Mononuclear cell (primary cell): ENCODE measurements around the gene PNCK. TPM values are rescaled to one million over a fixed set of nuclear protein-coding genes. Genes with fewer than 3 reads are reported as not detected.
"Not testable (repeated sequence)": the region's sequence is repeated elsewhere in the genome, so short reads cannot be mapped to it uniquely, and the experiment has no call there.

Experiments
- H3K27me3 ChIP-seq: 2 replicates; pipeline ENCODE4 v1.6.0; 2011; ENCODE audit warnings: low read length, control low read depth; ENCODE audit not compliant: insufficient read depth
- H3K4me1 ChIP-seq: 2 replicates; pipeline ENCODE4 v1.5.1; 2011; ENCODE audit warnings: mild to moderate bottlenecking, low read length, control low read depth; ENCODE audit not compliant: insufficient read depth
- H3K4me3 ChIP-seq: 2 replicates; pipeline ENCODE4 v1.5.1; 2011; ENCODE audit warnings: mild to moderate bottlenecking, low read length, moderate library complexity
- H3K9me3 ChIP-seq: 2 replicates; pipeline ENCODE4 v1.5.1; 2011; ENCODE audit warnings: low read depth, mild to moderate bottlenecking, control low read depth, low read length
- total RNA-seq: library from RNA; depleted of rRNA; stranded (reverse); fragments of >200 nt; gene quantifications from one replicate; pipeline ENCODE4 v1.2.3, GENCODE V29; 2012

The PNCK gene
- 0.52 TPM for total RNA-seq

- H3K27me3 ChIP-seq = peaks cover 4% of the 10 kb centered on the region
- H3K4me1 ChIP-seq = no peaks in the 10 kb centered on the region
- H3K9me3 ChIP-seq = no peaks in the 10 kb centered on the region
- no peak within 1 kb of the TSS for H3K4me3 ChIP-seq
Observed at GRCh38 chrX:153673428-153674218, at the start of gene PNCK. Gene PNCK (minus strand): TSS chrX:153673813. CDS start chrX:153673076, 737 bp downstream.

DNA sequence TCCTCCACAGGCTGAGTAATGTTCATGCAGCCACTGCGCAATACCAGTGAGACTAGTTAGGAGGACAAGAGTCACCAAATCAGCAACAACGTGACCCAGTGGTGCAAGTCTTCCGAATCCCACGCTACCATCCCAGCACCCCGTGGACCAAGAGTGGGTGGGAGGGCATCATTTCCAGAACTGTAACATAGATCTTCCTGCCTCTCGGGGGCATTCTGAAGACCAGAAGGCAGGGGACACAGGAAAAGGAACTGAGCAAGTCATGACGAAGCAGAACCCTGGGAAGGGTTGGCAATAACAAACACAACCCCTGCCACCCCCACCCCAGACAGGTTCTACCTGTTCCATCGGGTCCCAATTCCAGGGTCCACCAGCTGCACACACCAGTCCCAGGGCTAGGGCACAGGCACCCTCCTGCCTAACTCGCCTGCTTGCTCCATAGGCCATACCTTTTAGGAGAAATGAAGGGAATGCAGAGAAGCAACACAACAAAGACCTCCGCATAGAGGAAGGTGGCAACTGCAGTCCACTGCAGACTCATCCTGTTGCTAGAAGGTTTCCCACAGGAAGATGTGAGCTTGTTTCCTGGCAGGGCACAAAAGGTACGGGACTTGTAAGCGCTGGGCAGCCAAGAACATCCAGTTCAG is 49.2 kb upstream of the PNCK start:
- Histone ChIP-seq H3K9me3 (no peaks in the 10 kb centered on the region), H3K27me3 (no peaks in the 10 kb centered on the region), H3K4me3 (peak overlapping the region; percentile 59), H3K4me1 (peaks cover 42% of the 10 kb centered on the region)

DNA sequence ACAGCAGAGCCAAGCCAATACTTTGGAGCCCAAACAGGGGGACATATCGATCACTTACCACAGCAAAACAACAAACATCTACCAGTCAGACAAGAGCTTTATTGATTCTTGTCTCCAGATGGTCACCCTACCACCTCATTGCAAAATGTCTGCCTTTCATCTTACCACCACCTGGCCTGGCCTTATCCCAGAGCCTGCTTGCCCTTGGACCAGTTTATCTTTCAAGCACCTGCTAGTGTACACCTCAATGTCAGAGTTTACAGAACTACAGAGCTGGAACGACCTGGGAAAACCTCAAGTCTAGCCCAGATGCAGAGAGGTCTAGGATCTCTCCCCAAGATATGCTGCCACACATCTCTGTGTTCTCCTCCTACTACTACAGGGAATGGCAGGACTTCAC is 46.1 kb upstream of the PNCK start:
- H3K4me3 ChIP-seq = no peak overlapping the region
- peaks cover 13% of the 10 kb centered on the region for H3K4me1 ChIP-seq
- no peaks in the 10 kb centered on the region for H3K9me3 ChIP-seq
- H3K27me3 ChIP-seq = no peaks in the 10 kb centered on the region

GRCh38 chrX:153719238-153719637 is 45.6 kb upstream of the PNCK start:
- H3K27me3 ChIP-seq = no peaks in the 10 kb centered on the region
- H3K4me3 ChIP-seq = no peak overlapping the region
- H3K9me3 ChIP-seq = no peaks in the 10 kb centered on the region
- peaks cover 13% of the 10 kb centered on the region for H3K4me1 ChIP-seq

DNA sequence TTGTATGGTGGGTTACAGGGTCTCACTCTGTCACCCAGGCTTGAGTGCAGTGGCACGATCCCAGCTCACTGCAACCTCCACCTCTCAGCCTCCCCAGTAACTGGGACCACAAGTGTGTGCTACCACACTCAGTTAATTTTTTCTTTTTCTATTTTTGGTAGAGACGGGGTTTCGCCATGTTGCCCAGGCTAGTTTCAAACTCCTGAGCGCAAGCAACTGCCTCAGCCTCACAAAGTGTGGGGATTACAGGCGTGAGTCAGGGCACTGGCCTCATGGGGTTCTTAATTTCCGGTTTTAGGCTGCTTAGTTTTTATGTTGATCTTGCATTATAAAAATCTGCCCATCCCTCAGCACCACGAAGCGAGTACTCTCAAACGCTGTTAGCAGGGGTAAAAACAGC is 43.8 kb upstream of the PNCK start:
- Histone ChIP-seq H3K4me3 (no peak overlapping the region), H3K27me3 (no peaks in the 10 kb centered on the region), H3K4me1 (peaks cover 9% of the 10 kb centered on the region), H3K9me3 (no peaks in the 10 kb centered on the region)

DNA sequence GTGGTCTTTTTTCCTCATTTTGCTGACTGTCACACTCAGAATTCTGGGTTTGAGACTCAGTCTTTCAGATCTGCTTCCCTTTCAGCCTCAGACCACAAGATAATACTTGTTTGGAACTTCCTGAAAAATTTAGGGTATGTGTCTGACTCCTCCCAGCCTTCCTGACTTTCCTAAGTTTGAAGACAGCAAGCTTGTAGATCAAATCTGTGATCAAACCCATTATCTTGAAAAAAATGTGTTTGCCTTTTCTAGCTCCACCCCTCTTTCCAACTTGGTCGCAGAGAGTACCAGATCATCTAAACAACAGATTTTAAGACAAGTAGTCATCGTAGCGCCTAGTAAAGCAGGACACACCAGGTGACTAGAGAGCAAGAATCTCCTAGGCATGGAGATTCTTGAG is 40.6 kb upstream of the PNCK start:
- H3K9me3 ChIP-seq = no peaks in the 10 kb centered on the region
- peaks cover 4% of the 10 kb centered on the region for H3K4me1 ChIP-seq
- H3K4me3 ChIP-seq = no peak overlapping the region
- no peaks in the 10 kb centered on the region for H3K27me3 ChIP-seq

DNA sequence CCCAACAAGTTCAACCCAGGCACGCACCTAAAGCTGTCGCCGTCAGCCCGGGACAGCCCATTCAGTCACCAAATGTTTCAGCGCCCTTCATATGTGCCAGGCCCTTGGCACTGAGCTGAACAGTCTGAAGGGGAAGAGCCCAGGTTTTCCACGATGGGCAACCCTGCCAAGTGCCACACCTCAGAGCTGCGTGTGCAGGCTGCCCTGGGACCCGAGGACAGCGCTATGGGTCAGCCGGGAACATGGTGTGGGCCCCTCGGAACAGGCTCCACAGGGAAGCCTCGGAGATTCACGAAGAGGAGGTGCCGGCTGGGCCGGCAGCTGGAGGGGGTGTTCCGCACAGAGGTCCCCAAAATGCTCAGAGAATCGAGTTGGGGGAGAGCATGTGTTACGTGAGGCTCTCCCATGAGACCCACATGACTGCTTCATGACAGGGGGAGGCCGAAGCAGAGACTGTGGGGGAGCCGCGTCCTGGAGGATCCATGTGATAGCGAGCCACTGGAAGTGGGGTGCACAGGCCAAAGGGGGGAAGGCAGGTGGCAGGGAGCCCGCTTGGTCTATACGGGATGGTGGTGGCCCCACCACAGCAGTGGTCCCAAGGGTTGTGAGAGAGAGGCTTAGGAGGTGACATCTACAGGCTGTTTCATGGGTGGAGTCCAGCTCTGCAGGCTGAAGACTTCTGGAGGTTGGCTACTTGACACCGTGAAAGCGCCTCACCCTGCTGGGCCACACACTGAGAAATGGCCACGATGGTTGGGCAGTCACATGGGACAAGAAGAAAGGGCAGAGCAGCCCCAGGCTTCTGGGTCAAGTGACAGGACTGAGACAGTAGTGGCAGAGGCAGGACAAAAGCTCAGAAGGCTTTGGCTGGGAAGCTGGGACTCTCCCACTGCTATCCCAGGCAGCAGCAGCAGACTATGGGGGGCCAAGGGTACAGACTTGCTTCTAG is 36.4 kb upstream of the PNCK start:
- no peak overlapping the region for H3K4me3 ChIP-seq
- no peaks in the 10 kb centered on the region for H3K27me3 ChIP-seq
- H3K4me1 ChIP-seq = peaks cover 4% of the 10 kb centered on the region
- H3K9me3 ChIP-seq = no peaks in the 10 kb centered on the region

DNA sequence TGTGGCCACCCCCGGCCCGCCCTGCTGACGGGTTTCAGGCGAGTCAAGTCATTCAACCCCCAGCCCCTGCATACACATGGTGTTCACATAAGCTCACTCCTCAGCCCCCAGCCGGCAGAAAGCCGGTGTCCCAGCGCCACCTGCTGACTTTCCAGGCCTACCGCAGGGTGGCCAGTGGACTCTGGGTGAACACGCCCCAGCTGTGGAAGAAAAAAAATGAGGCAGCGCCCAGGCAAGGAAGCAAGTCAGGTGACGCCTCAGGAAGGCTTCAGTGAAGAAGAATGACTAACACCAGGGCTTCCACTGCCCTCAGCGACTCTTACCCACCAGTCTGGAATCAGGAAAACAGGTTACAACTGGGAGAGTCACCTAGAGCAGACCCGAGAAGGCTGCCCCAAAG is 34.8 kb upstream of the PNCK start:
- H3K9me3 ChIP-seq = no peaks in the 10 kb centered on the region
- no peaks in the 10 kb centered on the region for H3K27me3 ChIP-seq
- no peaks in the 10 kb centered on the region for H3K4me1 ChIP-seq
- no peak overlapping the region for H3K4me3 ChIP-seq

GRCh38 chrX:153707406-153707805 is 33.8 kb upstream of the PNCK start:
- H3K27me3 ChIP-seq = no peaks in the 10 kb centered on the region
- no peaks in the 10 kb centered on the region for H3K4me1 ChIP-seq
- H3K9me3 ChIP-seq = no peaks in the 10 kb centered on the region

DNA sequence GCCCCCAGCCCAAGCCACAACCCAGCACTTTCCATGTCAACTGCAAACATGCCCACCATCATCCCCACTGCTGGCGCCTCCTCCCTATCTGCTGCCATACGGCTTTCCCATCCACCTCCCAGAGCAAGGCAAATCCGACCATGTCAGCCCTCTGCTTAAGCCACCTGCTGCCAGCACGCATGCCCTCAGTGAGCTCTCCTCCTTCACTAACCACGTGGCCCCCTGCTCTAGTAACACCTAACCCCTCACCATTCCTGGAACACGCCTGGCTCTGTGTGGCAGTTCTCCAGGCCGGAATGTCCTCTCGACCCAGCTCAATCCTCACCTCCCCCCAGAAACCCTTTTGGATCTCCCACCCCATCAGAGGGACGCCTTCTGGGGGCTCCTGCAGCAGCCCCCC is 33.2 kb upstream of the PNCK start:
- no peak overlapping the region for H3K4me3 ChIP-seq
- H3K4me1 ChIP-seq = no peaks in the 10 kb centered on the region
- H3K9me3 ChIP-seq = no peaks in the 10 kb centered on the region
- H3K27me3 ChIP-seq = no peaks in the 10 kb centered on the region

More at GRCh38 chrX:153707406-153707805, 33.8 kb upstream of the PNCK start:
- no peak overlapping the region for H3K4me3 ChIP-seq

DNA sequence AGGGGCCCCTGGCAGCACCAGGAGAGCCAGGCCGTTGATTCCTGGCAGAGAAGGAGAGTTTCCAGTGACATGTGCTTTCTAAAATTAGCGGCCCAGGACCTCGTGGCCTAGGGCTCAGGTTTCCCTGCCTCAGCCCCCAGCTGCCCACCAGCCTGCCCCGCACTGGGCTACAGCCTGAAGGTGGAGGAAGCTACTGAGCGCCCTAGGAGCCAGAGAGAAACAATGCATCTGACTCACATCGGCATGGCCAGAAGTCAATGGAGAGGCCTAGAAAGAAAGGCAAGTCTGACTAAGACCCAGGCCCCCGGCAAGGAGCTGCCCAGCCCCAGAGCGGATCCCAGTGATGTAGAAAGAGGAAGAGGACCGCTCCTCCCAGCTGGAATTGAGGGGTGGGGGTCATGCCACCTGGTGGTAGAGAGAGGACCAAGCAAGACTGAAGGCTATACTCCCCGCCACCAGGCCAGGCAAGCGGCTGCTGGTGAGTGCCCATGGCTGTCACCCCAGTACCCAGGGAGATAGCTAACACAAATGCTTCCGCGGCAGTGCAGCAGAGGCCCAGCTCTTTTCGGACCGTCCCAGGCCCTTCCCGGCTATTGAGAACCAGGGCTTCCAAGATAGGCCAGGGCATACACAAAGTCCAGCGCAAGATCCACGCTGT is 31.9 kb upstream of the PNCK start:
- H3K9me3 ChIP-seq, H3K4me1 ChIP-seq, H3K4me3 ChIP-seq, H3K27me3 ChIP-seq: not testable (repeated sequence)

- H3K27me3 ChIP-seq, H3K4me3 ChIP-seq, H3K9me3 ChIP-seq, H3K4me1 ChIP-seq: not testable (repeated sequence)
Observed at GRCh38 chrX:153704631-153705402, 31.2 kb upstream of the PNCK start.

GRCh38 chrX:153704021-153704526 is 30.5 kb upstream of the PNCK start:
- no peaks in the 10 kb centered on the region for H3K9me3 ChIP-seq
- H3K4me1 ChIP-seq = no peaks in the 10 kb centered on the region
- H3K4me3 ChIP-seq = no peak overlapping the region
- no peaks in the 10 kb centered on the region for H3K27me3 ChIP-seq

DNA sequence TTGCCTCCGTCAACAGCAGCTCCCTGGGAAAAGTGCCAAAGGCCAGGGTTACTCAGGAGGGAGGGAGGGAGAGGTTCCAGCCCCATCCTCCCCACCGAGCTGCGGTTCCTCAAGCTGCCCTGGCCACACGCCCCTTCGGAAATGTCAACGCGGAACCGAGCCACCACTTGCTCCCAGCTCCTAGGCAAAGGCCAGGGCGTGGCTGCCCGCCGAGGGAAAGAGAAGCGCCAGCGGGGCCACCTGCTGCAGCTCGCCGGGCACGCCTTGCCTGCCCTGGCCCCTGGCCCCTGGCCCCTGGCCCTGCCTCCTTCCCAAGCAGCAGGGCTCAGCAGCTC is 29.4 kb upstream of the PNCK start:
- H3K27me3 ChIP-seq = no peaks in the 10 kb centered on the region
- H3K4me1 ChIP-seq = no peaks in the 10 kb centered on the region
- H3K4me3 ChIP-seq = no peak overlapping the region
- no peaks in the 10 kb centered on the region for H3K9me3 ChIP-seq
